LHCN-M2 (cell line): Measurements from ENCODE around the gene IAPP. TPM values are rescaled to one million over a fixed set of nuclear protein-coding genes. Genes with fewer than 3 reads are reported as not detected.
"Not testable (repeated sequence)": the region's sequence is repeated elsewhere in the genome, so short reads cannot be mapped to it uniquely, and the experiment has no call there.

Experiments used
- DNase-seq: peaks from one replicate; pipeline ENCODE4 v3.0.0-alpha.2; 2012; ENCODE audit warnings: low read depth
- total RNA-seq: library from RNA; depleted of rRNA; stranded (reverse); fragments of >200 nt; gene quantifications from 2 replicates; pipeline ENCODE4 v1.2.3, GENCODE V29; 2014; rRNA removed

Gene IAPP
- total RNA-seq, 1 experiment from 2014 or later: not detected

DNA sequence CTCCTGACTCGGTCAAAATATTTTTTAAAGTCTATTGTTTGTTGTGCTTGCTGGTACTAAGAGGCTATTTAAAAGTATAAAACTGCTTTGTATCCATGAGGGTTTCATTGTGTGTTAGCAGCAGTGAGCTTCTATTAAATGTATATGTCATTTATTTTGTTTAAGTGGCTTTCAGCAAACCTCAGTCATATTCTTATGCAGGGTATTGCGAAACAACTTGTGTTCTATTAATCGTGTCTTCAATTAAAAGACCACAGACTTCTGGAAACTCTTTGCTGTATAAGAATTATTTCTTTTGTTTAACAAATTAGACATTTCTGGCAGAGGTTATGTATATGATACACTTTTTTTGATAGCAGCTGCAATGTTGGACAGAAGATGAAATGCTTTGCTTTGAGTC, 6.5 kb downstream of the IAPP start:
- DNase-seq: no peak

DNA sequence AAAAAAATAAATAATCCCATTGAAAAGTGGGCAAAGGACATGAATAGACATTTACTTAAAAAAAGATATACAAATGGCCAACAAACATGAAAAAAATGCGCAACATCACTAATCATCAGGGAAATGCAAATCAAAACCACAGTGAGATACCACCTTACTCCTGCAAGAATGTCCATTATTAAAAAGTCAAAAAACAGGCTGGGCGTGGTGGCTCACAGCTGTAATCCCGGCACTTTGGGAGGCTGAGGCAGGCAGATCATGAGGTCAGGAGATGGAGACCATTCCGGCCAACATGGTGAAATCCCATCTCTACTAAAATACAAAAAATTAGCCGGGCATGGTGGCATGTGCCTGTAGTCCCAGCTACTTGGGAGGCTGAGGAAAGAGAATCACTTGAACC, 8.6 kb downstream of the IAPP start:
- DNase-seq: not testable (repeated sequence)

DNA sequence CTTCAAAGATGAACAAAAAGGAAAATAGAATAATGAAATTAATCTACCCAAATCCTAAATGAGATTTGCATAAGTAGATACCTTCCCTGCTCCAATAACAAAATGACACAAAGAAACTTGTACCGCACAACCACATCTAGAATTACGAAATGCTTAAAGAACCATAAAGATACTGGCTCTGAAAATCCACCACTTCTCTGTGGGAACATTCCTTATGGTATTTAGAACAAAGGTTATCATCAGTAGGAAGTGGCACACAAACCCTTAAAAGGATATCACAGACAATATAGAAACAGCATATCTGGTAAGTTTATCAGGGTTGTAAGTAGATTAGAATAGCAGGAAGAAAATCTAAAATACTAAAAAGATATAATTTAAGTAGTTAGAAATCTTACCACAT, 11.6 kb downstream of the IAPP start:
- no peak for DNase-seq

DNA sequence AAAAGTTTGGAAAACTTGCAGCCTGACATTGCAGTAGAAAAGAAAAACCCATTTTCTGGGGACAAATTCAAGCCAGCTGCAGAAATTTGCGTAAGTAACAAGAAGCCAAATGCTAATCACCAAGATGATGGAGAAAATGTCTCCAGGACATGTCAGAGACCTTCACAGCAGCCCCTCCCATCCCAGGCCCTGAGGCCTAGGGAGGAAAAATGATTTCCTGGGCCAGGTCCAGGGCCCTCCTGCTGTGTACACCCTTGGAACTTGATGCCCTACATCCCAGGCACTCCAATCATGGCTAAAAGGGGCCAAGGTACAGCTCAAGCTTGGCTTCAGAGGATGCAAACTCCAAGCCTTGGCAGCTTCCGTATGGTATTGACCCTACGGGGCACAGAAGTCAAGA, 14.5 kb downstream of the IAPP start:
- DNase-seq: no peak

DNA sequence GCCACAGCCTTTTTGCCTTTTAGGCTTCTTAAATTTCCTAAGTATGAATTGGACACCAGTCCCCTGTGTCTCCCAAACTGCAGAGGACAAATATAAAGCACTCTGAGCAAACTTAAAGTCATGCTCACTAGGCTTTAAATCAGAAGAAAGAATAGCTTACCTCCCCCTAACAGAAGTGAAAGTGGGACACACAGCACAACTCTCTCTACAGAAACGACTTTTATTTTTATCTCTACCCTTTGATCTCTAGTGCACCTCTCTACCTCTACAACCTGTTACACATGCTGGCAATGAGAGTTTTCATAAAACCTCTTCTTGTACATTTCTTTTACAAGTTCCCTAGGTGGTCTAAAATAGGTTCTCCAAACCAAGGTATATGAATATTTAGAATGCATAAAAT, 19.7 kb downstream of the IAPP start:
- no peak for DNase-seq

DNA sequence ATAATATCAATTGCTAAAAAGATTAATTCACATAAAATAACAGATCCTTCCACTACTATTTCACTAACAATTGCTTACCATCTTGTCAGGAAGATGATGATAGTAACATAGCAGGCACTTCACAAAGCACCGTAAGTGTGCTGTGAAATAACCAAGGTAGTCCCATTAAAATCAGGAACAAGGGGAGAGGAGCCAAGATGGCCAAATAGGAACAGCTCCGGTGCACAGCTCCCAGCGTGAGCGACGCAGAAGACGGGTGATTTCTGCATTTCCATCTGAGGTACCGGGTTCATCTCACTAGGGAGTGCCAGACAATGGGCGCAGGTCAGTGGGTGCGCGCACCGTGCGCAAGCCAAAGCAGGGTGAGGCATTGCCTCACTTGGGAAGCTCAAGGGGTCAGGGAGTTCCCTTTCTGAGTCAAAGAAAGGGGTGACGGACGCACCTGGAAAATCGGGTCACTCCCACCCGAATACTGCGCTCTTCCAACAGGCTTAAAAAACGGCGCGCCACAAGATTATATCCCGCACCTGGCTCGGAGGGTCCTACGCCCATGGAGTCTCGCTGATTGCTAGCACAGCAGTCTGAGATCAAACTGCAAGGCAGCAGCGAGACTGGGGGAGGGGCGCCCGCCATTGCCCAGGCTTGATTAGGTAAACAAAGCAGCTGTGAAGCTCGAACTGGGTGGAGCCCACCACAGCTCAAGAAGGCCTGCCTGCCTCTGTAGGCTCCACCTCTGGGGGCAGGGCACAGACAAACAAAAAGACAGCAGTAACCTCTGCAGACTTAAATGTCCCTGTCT, 22.3 kb downstream of the IAPP start:
- DNase-seq: not testable (repeated sequence)

DNA sequence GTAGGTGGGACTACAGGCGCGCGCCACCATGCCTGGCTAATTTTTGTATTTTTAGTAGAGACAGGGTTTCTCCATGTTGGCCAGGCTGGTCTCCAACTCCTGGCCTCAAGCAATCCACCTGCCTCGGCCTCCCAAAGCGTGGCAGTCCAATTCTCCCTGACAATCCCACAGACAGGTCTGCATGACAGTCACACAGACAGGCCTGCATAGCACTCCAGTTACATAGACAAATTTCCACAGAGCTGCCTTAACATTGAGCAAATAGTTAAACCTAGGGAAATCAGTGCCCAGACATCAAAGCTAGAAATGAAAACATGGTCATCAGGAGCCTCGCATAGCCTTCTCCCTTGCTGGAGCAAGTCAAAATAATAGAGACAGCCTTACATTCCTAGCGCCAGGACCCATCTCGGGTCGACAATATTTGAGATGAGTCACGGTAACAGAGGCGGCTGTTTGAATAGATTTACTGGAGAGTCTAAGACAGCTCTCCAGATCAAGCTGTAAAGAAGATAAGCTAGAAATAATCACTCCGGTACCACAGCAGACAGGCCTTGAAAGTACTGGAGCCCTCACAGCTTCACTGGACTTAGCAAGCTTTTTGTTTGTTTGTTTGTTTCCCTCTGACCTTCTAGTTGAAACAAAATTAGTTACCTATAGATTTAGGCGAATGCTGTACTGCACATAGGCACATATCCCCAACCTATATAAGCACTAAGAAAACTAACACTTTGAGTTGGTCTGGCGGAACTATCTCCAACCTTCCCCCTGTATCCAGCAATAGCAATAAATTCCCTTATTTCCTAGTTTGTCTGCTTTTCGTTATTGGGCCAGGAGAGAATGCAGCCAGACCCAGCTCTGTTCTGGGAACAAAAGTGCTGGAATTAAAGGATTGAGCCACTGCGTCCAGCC, 40.9 kb downstream of the IAPP start:
- DNase-seq: peak; percentile 36

DNA sequence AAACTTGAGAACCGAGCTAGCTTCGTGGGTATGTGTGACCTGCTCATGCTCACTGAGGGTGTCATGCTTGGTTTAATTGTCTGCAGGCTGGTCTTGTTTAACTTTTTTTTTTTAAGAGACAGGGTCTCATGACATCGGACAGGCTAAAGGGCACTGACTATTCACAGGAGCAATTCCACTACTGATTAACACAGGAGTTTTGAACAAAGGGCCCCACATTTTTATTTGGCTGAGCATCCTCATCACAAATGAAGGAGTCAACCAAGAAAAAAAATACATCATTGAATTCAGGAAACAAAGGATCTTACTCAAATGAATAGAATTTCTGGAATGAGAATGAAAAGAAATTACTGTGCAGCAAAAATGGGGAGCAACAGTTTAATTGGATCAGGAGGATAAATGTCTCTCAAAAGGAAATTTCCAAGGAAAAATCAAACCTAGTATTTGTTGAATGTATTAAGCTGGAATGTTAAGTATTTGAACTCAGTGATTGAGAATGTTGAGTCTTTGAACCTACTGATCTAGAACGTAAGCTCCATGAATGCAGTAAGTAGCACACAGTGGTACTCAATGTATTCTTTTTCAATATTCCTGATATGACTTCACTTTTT, 43.9 kb downstream of the IAPP start:
- peak; percentile 41 for DNase-seq

DNA sequence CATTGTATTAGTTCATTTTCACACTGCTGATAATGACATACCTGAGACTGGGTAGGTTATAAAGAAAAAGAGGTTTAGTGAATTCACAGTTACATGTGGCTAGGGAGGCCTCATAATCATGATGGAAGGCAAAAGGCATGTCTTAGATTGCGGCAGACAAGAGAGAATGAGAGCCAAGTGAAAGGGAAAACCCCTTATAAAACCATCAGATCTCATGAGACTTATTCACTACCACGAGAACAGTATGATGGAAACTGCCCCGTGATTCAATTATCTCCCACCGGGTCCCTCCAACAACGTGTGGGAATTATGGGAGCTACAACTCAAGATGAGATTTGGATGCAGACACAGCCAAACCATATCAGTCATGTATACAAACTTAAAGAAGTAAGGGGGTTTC, 45.7 kb downstream of the IAPP start:
- not testable (repeated sequence) for DNase-seq

DNA sequence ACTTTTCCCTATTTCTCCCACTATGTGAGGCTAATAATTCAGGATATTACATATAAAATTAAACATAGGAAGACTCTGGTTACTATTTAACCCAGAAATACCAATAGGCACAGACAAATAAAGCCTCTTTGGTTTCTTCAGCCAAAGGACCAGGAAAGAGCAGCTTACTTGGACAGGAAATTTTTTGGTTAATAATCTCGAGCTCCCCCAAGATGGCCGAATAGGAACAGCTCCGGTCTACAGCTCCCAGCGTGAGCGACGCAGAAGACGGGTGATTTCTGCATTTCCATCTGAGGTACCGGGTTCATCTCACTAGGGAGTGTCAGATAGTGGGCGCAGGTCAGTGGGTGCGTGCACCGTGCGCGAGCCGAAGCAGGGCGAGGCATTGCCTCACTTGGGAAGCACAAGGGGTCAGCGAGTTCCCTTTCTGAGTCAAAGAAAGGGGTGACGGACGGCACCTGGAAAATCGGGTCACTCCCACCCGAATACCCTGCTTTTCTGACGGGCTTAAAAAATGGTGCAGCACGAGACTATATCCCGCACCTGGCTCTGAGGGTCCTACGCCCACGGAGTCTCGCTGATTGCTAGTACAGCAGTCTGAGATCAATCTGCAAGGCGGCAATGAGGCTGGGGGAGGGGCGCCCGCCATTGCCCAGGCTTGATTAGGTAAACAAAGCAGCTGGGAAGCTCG, 46.5 kb downstream of the IAPP start:
- DNase-seq: not testable (repeated sequence)

DNA sequence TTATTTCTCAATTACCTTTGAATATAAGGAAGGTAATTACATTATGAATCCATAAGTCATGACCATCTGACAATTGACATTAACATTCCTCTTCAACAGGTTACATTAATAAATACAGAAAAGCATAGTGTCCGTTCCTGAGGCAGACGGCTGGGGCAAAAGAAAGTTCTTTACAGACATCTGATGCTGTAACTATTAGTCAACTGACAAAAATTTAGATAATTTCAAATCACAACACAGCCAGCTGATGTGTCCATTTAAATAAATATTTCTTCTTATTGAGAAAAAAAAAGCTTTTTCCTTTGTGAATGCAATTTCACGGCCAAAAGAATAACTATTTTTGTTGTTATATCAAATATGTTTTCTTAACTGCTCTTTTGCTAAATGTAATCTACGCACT, 55.5 kb downstream of the IAPP start:
- DNase-seq: peak; percentile 60

Other genes with a start within 250 kb of the IAPP start
- not detected in 2 replicates for gene SLCO1B1, start 241.7 kb upstream of the IAPP start, total RNA-seq
- 0.06 and 0.29 TPM in 2 replicates for gene SLCO1A2, start 38.0 kb upstream of the IAPP start, total RNA-seq
- gene PYROXD1, start 64.8 kb downstream of the IAPP start, total RNA-seq: 6.2 and 9.1 TPM in 2 replicates
- 127 and 128 TPM in 2 replicates for gene RECQL, start 128.7 kb downstream of the IAPP start, total RNA-seq
- gene GOLT1B, start 128.9 kb downstream of the IAPP start, total RNA-seq: 54.2 and 59.9 TPM in 2 replicates
- gene SPX, start 153.4 kb downstream of the IAPP start, total RNA-seq: 2.1 and 3.1 TPM in 2 replicates
- 0.06 TPM in 1 of 2 replicates, not detected in the other for gene GYS2, start 231.9 kb downstream of the IAPP start, total RNA-seq